HG02943 (cell line): ENCODE measurements around the gene MSMO1.

Experiments
- ATAC-seq: cut with Tn5 transposase; IDR thresholded peaks from one replicate; pipeline ENCODE4 v1.9.1; 2021; ENCODE audit warnings: mild to moderate bottlenecking, low read depth, moderate library complexity; ENCODE audit not compliant: unreplicated experiment

The MSMO1 gene

GRCh38 chr4:165385126-165385525, 57.7 kb downstream of the MSMO1 start:
- ATAC-seq, result no peak

GRCh38 chr4:165386328-165386727, 58.9 kb downstream of the MSMO1 start:
- ATAC-seq, result no peak

GRCh38 chr4:165388756-165389155, 61.3 kb downstream of the MSMO1 start:
- no peak for ATAC-seq
